SK-N-SH (cell line): Measurements from ENCODE around the gene KDM4C. TPM values are rescaled to one million over a fixed set of nuclear protein-coding genes. Genes with fewer than 3 reads are reported as not detected.

Source experiments
- CTCF ChIA-PET: fragments of 300-600, 350-600 bp; formaldehyde crosslinking; extraction: SDS; loops from one replicate; lab custom pipeline; 2021; lab: Yijun Ruan, JAX
- POLR2A ChIA-PET: fragments of 350-600 bp; sonication (Branson Sonifier 250); formaldehyde crosslinking; extraction: SDS; loops from one replicate; lab custom pipeline; 2020; ENCODE audit warnings: antibody characterized with exemption, inconsistent platforms; lab: Yijun Ruan, JAX
- DNase-seq: peaks from one replicate; pipeline ENCODE4 v3.0.0; 2012
- H2AFZ ChIP-seq: fragments of 200-600 bp; sonication (generic); 2 replicates; pipeline ENCODE4 v1.8.1; 2016; ENCODE audit warnings: antibody characterized with exemption, mild to moderate bottlenecking, low read depth
- H3F3A ChIP-seq: fragments of 200-600 bp; sonication (generic); replicated peaks from 2 replicates; pipeline ENCODE3; 2016; ENCODE audit warnings: antibody characterized with exemption, mild to moderate bottlenecking; ENCODE audit not compliant: insufficient read depth
- H3K27ac ChIP-seq, 2 experiments: fragments of 200-500 bp in 1 of 2; fragments of 200-600 bp in 1 of 2; sonication (Bioruptor generic) in 1 of 2; sonication (generic), shearing (Covaris generic) in 1 of 2; 2 replicates each; pipeline versions ENCODE4 v1.5.1 to v1.6.1; 2014 to 2016; ENCODE audit warnings: low read depth in 2 of 2, inconsistent platforms in 1 of 2, low read length in 1 of 2, mild to moderate bottlenecking in 1 of 2, mixed read lengths in 1 of 2
- H3K27me3 ChIP-seq: fragments of 200-600 bp; sonication (generic), shearing (Covaris generic); 2 replicates; pipeline ENCODE4 v1.6.1; 2016; ENCODE audit warnings: mixed run types; ENCODE audit not compliant: insufficient read depth
- H3K36me3 ChIP-seq, 2 experiments: fragments of 200-500 bp in 1 of 2; fragments of 200-600 bp in 1 of 2; sonication (Bioruptor generic) in 1 of 2; sonication (generic) in 1 of 2; replicated peaks in 1 of 2; 2 replicates each; pipeline versions ENCODE3 to v1.5.1; 2014 to 2016; ENCODE audit warnings: low read length in 1 of 2, mild to moderate bottlenecking in 1 of 2; ENCODE audit not compliant: insufficient read depth in 2 of 2, control insufficient read depth in 1 of 2
- H3K4me1 ChIP-seq, 2 experiments: fragments of 200-500 bp in 1 of 2; fragments of 200-600 bp in 1 of 2; sonication (Bioruptor generic) in 1 of 2; sonication (generic), shearing (Covaris generic) in 1 of 2; 2 replicates each; pipeline versions ENCODE4 v1.5.1 to v1.6.1; 2014 to 2016; ENCODE audit warnings: low read depth in 1 of 2, low read length in 1 of 2, mixed run types in 1 of 2; ENCODE audit not compliant: insufficient read depth in 2 of 2, control insufficient read depth in 1 of 2
- H3K4me2 ChIP-seq: fragments of 200-600 bp; sonication (generic), shearing (Covaris generic); 2 replicates; pipeline ENCODE4 v1.6.1; 2017; ENCODE audit warnings: mixed run types
- H3K4me3 ChIP-seq, 2 experiments: fragments of 200-500 bp in 1 of 2; fragments of 200-600 bp in 1 of 2; sonication (Bioruptor generic) in 1 of 2; sonication (generic), shearing (Covaris generic) in 1 of 2; 2 replicates each; pipeline versions ENCODE4 v1.5.1 to v1.8.1; 2014 to 2016; ENCODE audit warnings: low read depth in 2 of 2, inconsistent platforms in 1 of 2, low read length in 1 of 2, mild to moderate bottlenecking in 1 of 2, mixed read lengths in 1 of 2, moderate library complexity in 1 of 2
- H3K79me2 ChIP-seq: fragments of 200-600 bp; sonication (generic); 2 replicates; pipeline ENCODE4 v1.8.1; 2017; ENCODE audit warnings: mild to moderate bottlenecking; ENCODE audit not compliant: insufficient read depth
- H3K9ac ChIP-seq: fragments of 200-600 bp; sonication (generic); 2 replicates; pipeline ENCODE4 v1.6.1; 2017; ENCODE audit warnings: mixed run types
- H3K9me2 ChIP-seq: fragments of 200-600 bp; sonication (generic); 2 replicates; pipeline ENCODE4 v1.6.1; 2017; ENCODE audit warnings: mixed run types
- H3K9me3 ChIP-seq: fragments of 200-600 bp; sonication (generic); 2 replicates; pipeline ENCODE4 v1.6.1; 2017; ENCODE audit warnings: mixed run types, mild to moderate bottlenecking, moderate library complexity
- H4K20me1 ChIP-seq: fragments of 200-600 bp; sonication (generic); 2 replicates; pipeline ENCODE4 v1.6.1; 2017; ENCODE audit warnings: mild to moderate bottlenecking, mixed run types; ENCODE audit not compliant: insufficient read depth
- EZH2phosphoT487 ChIP-seq: fragments of 200-600 bp; sonication (generic); IDR thresholded peaks from 2 replicates; pipeline ENCODE4 v1.6.1; 2017; ENCODE audit warnings: low read depth, mixed run types, mild to moderate bottlenecking, antibody characterized with exemption, moderate library complexity, borderline replicate concordance
- MEF2A ChIP-seq: IDR thresholded peaks from 2 replicates; pipeline ENCODE4 v1.4.0; 2012; ENCODE audit warnings: low read depth, borderline replicate concordance
- PBX3 ChIP-seq: IDR thresholded peaks from 2 replicates; pipeline ENCODE4; 2012
- POLR2AphosphoS5 ChIP-seq: IDR thresholded peaks from 2 replicates; pipeline ENCODE4 v1.6.1; 2012; ENCODE audit warnings: low read depth, low read length
- WGBS: methylation state at CpG from one replicate; pipeline ENCODE4 v1.1.6; 2017; ENCODE audit warnings: low lambda C conversion rate; 5-methylcytosine and 5-hydroxymethylcytosine counted together
- polyA plus RNA-seq, 3 experiments: library from polyadenylated mRNA; depleted of rRNA; stranded (reverse); fragments of >200 nt; gene quantifications; 2 replicates each; pipeline ENCODE4 v1.2.3, GENCODE V29; 2012
- small RNA-seq, 7 experiments: library from RNA; depleted of rRNA; stranded (forward); fragments of <200 nt; gene quantifications; one replicate each; pipeline ENCODE3, GENCODE V24; 2012
- TF ChIP-seq, protein P1 (sequence below): fragments of 200-600 bp; sonication (generic); IDR thresholded peaks from 2 replicates; pipeline ENCODE4 v1.6.1; 2017; ENCODE audit warnings: antibody characterized with exemption, mild to moderate bottlenecking, moderate library complexity

The KDM4C gene
- polyA plus RNA-seq, 1 of the 3 experiments (the other 2 are of a cell fraction), result 9.4 TPM

GRCh38 chr9:7223981-7224380 is 466.2 kb downstream of the KDM4C start:
- WGBS, result 42% methylated on average over 6 of the region's 6 CpGs
- no peak for DNase-seq

More at GRCh38 chr9:7223981-7224380, 466.2 kb downstream of the KDM4C start:
- no peak for TF ChIP-seq POLR2AphosphoS5
- no peak for TF ChIP-seq PBX3
- TF ChIP-seq EZH2phosphoT487, result no peak
- TF ChIP-seq, protein P1, sequence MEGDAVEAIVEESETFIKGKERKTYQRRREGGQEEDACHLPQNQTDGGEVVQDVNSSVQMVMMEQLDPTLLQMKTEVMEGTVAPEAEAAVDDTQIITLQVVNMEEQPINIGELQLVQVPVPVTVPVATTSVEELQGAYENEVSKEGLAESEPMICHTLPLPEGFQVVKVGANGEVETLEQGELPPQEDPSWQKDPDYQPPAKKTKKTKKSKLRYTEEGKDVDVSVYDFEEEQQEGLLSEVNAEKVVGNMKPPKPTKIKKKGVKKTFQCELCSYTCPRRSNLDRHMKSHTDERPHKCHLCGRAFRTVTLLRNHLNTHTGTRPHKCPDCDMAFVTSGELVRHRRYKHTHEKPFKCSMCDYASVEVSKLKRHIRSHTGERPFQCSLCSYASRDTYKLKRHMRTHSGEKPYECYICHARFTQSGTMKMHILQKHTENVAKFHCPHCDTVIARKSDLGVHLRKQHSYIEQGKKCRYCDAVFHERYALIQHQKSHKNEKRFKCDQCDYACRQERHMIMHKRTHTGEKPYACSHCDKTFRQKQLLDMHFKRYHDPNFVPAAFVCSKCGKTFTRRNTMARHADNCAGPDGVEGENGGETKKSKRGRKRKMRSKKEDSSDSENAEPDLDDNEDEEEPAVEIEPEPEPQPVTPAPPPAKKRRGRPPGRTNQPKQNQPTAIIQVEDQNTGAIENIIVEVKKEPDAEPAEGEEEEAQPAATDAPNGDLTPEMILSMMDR, result no peak
- no peak for TF ChIP-seq MEF2A
- TF ChIP-seq, all 33 proteins: peak for 0
- Histone ChIP-seq H3K79me2 (no peaks in the 10 kb centered on the region), H3K9ac (no peak overlapping the region), H4K20me1 (no peaks in the 10 kb centered on the region), H3K9me3 (no peaks in the 10 kb centered on the region), H3K4me1 (no peaks in the 10 kb centered on the region; a peak in 1 of 4 replicates), H2AFZ (no peak overlapping the region), H3K9me2 (no peaks in the 10 kb centered on the region), H3K4me3 (no peak overlapping the region), H3K27me3 (no peaks in the 10 kb centered on the region), H3F3A (no peaks in the 10 kb centered on the region), H3K27ac (no peak overlapping the region), H3K4me2 (no peak overlapping the region), H3K36me3 (no peaks in the 10 kb centered on the region)
- POLR2A ChIA-PET, result no interaction called here
- CTCF ChIA-PET, result interaction anchor here (2.1 kb wide), 1 partner anchor 10 kb away, joined by 6 read pairs; no protein-coding TSS in a partner anchor

Small RNA genes lying within 50 kb of the gene (small RNA-seq; reads per million reads assigned to genes)
- gene SNRPEP2, result 0 to 1.9 (median 0) reads per million in 7 experiments

Other genes with a start within 250 kb of the KDM4C start
- 4.1 TPM in 2 replicates for gene GLDC, start 112.2 kb upstream of the KDM4C start, polyA plus RNA-seq (2012; rRNA removed)